Measurements from ENCODE around the gene KPRP. TPM values are rescaled to one million over a fixed set of nuclear protein-coding genes. Genes with fewer than 3 reads are reported as not detected.

The KPRP gene
- total and polyA plus RNA-seq, 5 experiments from 2014 or later: not detected

DNA sequence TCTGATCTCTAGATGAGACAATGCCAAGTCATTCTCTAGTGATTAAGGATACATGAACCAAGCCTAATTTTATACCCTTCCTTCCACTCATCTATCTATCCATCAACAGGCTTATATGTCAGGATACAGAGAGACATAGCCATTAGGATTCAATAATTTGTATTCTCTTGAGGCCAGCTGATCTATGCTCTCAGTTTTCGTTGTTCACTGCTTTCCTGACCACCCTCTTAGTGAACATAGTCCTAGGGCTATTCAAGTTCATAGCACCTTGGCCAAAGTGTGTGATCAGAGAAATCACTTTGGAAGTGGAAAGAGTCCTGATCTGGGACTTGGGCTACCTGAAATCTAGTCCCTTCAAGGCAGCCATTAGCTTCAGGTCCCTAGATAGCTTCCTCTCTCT, 4.2 kb upstream of the KPRP start:
- peaks cover 27 to 74% (median 42%) of the 10 kb centered on the region in 5 donors for H3K27me3 Mint-ChIP-seq
- POLR2A ChIA-PET: no interaction called here

DNA sequence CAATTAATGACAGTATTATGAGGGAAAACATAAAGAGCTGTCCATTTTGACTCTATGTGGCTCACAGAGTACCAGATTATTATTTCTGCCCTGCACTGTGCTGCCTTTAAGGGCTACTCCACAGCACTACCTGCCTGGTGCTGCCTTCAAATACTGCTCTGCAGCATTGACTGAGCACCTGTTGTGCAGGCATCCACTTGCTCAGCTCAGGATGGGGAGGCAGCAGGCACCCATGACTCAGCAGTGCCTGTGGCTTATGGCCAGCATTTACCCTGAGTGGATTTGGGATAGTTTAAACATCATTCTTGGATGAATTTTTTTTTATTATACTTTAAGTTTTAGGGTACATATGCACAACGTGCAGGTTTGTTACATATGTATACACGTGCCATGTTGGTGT, 953 bp upstream of the KPRP start:
- peaks cover 0 to 4% (median 0%) of the 10 kb centered on the region in 9 donors for H3K9me3 Mint-ChIP-seq
- H3K4me1 Mint-ChIP-seq: no peaks in the 10 kb centered on the region
- H3K27ac Mint-ChIP-seq: no peak overlapping the region
- no peaks in the 10 kb centered on the region for H3K36me3 Mint-ChIP-seq
- H3K4me3 Mint-ChIP-seq: no peak overlapping the region
- POLR2A ChIA-PET: no interaction called here
- ATAC-seq (no peak), DNase-seq (no peak)
- peaks cover 25 to 69% (median 32%) of the 10 kb centered on the region in 5 donors for H3K27me3 Mint-ChIP-seq

More for the DNA sequence above, 4.2 kb upstream of the KPRP start:
- Mint-ChIP-seq H3K27ac (no peak overlapping the region), H3K36me3 (no peaks in the 10 kb centered on the region), H3K4me3 (no peak overlapping the region), H3K4me1 (no peaks in the 10 kb centered on the region), H3K9me3 (peaks cover 0 to 3% (median 0%) of the 10 kb centered on the region in 9 donors)
- ATAC-seq (no peak), DNase-seq (no peak)

- H3K4me3 Mint-ChIP-seq: no peak overlapping the region
- H3K9me3 Mint-ChIP-seq: peaks cover 0 to 4% (median 0%) of the 10 kb centered on the region in 9 donors
- H3K4me1 Mint-ChIP-seq: no peaks in the 10 kb centered on the region
- POLR2A ChIA-PET: no interaction called here
- no peak for DNase-seq
- peaks cover 29 to 67% (median 35%) of the 10 kb centered on the region in 5 donors for H3K27me3 Mint-ChIP-seq
- H3K36me3 Mint-ChIP-seq: no peaks in the 10 kb centered on the region
- no peak for ATAC-seq
- no peak overlapping the region for H3K27ac Mint-ChIP-seq
Observed at GRCh38 chr1:152758636-152759035, 811 bp downstream of the KPRP start.

GRCh38 chr1:152759453-152760173, 1.8 kb downstream of the KPRP start:
- H3K9me3 Mint-ChIP-seq: peaks cover 0 to 4% (median 0%) of the 10 kb centered on the region in 9 donors
- H3K36me3 Mint-ChIP-seq: no peaks in the 10 kb centered on the region
- ATAC-seq: no peak
- H3K4me3 Mint-ChIP-seq: no peak overlapping the region
- no peaks in the 10 kb centered on the region for H3K4me1 Mint-ChIP-seq
- DNase-seq: no peak
- POLR2A ChIA-PET: no interaction called here
- peaks cover 25 to 72% (median 41%) of the 10 kb centered on the region in 5 donors for H3K27me3 Mint-ChIP-seq
- H3K27ac Mint-ChIP-seq: no peak overlapping the region

- ATAC-seq (no peak), DNase-seq (no peak)
- Mint-ChIP-seq H3K9me3 (peaks cover 0 to 4% (median 0%) of the 10 kb centered on the region in 9 donors), H3K4me1 (peaks cover 0 to 2% (median 0%) of the 10 kb centered on the region in 4 donors), H3K36me3 (no peaks in the 10 kb centered on the region), H3K27ac (peak overlapping the region in 1 of 10 donors; percentile 41), H3K27me3 (peaks cover 22 to 72% (median 40%) of the 10 kb centered on the region in 5 donors), H3K4me3 (no peak overlapping the region)
- POLR2A ChIA-PET: no interaction called here
Observed at GRCh38 chr1:152760551-152761190, 2.8 kb downstream of the KPRP start.

DNA sequence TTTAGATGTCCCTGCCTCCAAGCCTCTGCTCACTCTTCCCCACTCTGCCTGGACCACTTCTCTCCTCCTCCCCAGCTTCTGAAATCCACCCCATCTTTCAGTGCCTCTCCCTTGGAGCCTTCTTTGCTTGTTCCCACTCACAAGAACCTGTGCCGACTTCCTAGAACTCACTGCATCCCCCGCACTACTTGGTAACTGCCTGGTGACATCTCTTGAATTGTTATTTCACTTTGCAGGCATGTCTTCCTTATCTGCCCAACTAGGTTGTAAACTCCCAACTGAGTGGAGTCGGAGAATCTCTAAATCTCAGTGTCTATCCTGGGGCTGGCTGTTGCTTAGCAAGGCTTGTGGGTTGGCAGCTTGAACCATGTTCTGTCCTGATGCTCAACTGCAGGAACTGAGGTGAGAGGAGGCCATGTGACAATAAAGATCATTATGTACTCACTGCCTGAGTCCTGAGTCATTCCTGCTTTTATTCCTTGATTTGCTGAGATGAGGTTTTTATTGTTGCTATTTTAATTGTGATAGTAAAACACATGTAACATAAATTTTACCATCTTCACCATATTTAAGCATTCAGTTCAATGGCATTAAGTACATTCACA, 3.9 kb downstream of the KPRP start:
- no peak overlapping the region for H3K4me3 Mint-ChIP-seq
- POLR2A ChIA-PET: no interaction called here
- peak overlapping the region in 1 of 10 donors; percentile 6 for H3K27ac Mint-ChIP-seq
- H3K9me3 Mint-ChIP-seq: peaks cover 0 to 4% (median 0%) of the 10 kb centered on the region in 9 donors
- ATAC-seq: no peak
- DNase-seq: no peak
- H3K27me3 Mint-ChIP-seq: peaks cover 17 to 69% (median 37%) of the 10 kb centered on the region in 5 donors
- peaks cover 0 to 2% (median 0%) of the 10 kb centered on the region in 4 donors for H3K4me1 Mint-ChIP-seq
- H3K36me3 Mint-ChIP-seq: no peaks in the 10 kb centered on the region

DNA sequence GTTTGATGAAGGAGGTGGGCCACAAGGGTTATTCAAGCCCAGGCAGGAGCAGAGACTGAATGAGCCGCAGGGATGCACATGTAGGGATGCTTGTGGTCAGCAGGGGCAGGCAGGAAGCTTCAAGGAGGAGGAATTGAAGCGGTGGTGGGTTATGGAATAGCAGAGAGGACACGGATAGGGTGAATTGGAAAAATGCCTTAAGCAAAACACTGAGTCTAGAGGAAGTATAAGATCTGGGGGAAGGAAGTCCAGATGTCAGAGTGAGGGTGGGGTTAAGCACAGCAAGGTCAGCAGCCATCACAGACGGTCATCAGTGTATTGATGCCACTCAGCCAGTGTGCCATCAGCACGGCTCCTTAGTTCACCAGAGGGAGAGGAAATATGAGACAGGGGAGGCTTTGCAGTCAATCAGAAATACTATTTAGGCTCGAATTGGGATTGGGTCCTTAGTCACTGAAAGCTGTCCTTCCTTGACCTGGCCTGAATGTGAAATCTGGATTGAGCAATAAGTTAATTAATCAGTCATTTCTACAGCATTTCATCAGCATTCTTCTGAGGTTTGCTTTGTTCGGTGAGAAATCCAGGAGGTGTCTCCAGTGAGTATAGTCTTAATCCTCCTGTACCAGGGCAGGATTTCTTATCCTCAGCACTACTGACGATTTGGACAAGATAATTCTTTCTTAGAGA, 11.2 kb downstream of the KPRP start:
- POLR2A ChIA-PET: no interaction called here
- DNase-seq: no peak
- Mint-ChIP-seq H3K9me3 (peaks cover 0 to 4% (median under 1%) of the 10 kb centered on the region in 9 donors), H3K36me3 (no peaks in the 10 kb centered on the region), H3K4me3 (no peak overlapping the region), H3K27me3 (peaks cover 0 to 34% (median 18%) of the 10 kb centered on the region in 5 donors), H3K27ac (no peak overlapping the region), H3K4me1 (peaks cover 0 to 2% (median 0%) of the 10 kb centered on the region in 4 donors)
- ATAC-seq: no peak

DNA sequence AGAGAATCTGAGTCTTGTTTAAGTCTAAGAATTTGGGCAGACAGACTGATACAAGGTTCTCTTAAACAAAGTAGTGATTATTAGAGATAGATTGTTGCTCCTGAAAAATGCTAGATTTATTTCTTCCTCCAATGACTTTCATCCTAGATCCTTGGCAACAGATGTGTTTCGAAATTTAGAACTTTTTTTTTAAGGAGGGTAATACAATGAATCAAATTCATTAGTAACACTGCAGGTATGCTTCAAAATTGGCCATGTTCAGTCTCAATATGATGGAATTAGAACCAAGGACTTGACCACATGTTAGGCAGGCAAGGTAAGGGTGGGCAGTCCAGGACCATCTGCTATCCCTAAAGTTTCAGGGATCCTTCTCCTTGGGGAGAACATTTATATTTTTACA, 12.6 kb downstream of the KPRP start:
- H3K36me3 Mint-ChIP-seq: peaks cover 0 to 5% (median 2%) of the 10 kb centered on the region in 3 donors
- peaks cover 0 to under 1% (median 0%) of the 10 kb centered on the region in 4 donors for H3K4me1 Mint-ChIP-seq
- POLR2A ChIA-PET: no interaction called here
- H3K27ac Mint-ChIP-seq: no peak overlapping the region
- H3K9me3 Mint-ChIP-seq: peaks cover 0 to 10% (median 2%) of the 10 kb centered on the region in 9 donors
- H3K27me3 Mint-ChIP-seq: peaks cover 7 to 38% (median 21%) of the 10 kb centered on the region in 5 donors
- no peak for ATAC-seq
- no peak for DNase-seq
- H3K4me3 Mint-ChIP-seq: no peak overlapping the region

DNA sequence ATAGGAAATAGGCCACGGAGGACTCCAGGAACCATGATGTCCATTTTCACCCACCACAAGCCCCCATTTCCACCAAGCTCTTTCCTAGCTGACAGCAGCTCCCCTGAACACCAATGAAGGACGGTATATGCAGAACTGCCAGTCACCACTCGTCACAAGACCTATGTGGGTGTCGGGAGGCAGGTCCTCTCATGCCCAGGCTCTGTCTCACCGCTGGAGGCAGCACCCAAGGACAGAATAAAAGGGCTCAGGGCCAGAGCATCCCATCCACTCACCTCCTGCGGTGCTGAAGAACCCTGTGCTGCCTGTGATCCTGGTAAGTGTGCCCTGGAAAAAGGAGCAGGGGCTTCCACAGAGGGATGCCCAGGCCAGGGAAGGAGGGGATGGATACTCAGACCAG, 17.1 kb downstream of the KPRP start, which contains the start of gene LCE1F:
Gene LCE1F, plus strand, starts transcription at position 266 of the 400 bp plus-strand sequence. CDS start 1,232 bp downstream, outside the sequence.
- peak within 1 kb of the TSS in 1 of 10 donors; percentile 6 for H3K27ac Mint-ChIP-seq
- DNase-seq (no peak), ATAC-seq (no peak)
- peaks cover 18 to 67% (median 24%) of the 10 kb centered on the region in 5 donors for H3K27me3 Mint-ChIP-seq
- H3K36me3 Mint-ChIP-seq: peaks cover 0 to 5% (median 2%) of the 10 kb centered on the region in 3 donors
- POLR2A ChIA-PET: no interaction called here
- no peak within 1 kb of the TSS for H3K4me3 Mint-ChIP-seq
- H3K9me3 Mint-ChIP-seq: peaks cover 0 to 10% (median 2%) of the 10 kb centered on the region in 9 donors
- H3K4me1 Mint-ChIP-seq: no peaks in the 10 kb centered on the region

DNA sequence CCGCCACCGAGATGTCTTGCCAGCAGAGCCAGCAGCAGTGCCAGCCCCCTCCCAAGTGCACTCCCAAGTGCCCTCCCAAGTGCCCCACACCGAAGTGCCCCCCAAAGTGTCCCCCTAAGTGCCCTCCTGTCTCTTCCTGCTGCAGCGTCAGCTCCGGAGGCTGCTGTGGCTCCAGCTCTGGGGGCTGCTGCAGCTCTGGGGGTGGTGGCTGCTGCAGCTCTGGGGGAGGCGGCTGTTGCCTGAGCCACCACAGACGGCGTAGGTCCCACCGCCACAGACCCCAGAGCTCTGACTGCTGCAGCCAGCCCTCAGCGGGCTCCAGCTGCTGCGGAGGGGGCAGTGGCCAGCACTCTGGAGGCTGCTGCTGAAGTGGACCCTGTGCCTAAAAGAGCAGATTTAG, 18.5 kb downstream of the KPRP start:
- Mint-ChIP-seq H3K27ac (no peak overlapping the region), H3K4me1 (no peaks in the 10 kb centered on the region), H3K4me3 (no peak overlapping the region), H3K27me3 (peaks cover 18 to 71% (median 25%) of the 10 kb centered on the region in 5 donors), H3K36me3 (peaks cover 0 to 5% (median 2%) of the 10 kb centered on the region in 3 donors), H3K9me3 (peaks cover 0 to 10% (median 2%) of the 10 kb centered on the region in 9 donors)
- DNase-seq (no peak), ATAC-seq (no peak)
- POLR2A ChIA-PET: no interaction called here

- Mint-ChIP-seq H3K4me3 (no peak overlapping the region), H3K4me1 (no peaks in the 10 kb centered on the region), H3K9me3 (peaks cover 0 to 10% (median 2%) of the 10 kb centered on the region in 9 donors), H3K36me3 (peaks cover 0 to 5% (median 2%) of the 10 kb centered on the region in 3 donors), H3K27me3 (peaks cover 18 to 77% (median 27%) of the 10 kb centered on the region in 5 donors), H3K27ac (no peak overlapping the region)
- POLR2A ChIA-PET: no interaction called here
- ATAC-seq (no peak), DNase-seq (no peak)
Observed at GRCh38 chr1:152777510-152778137, 19.8 kb downstream of the KPRP start.

- peaks cover 12 to 59% (median 35%) of the 10 kb centered on the region in 5 donors for H3K27me3 Mint-ChIP-seq
- ATAC-seq (no peak), DNase-seq (no peak)
- no peak overlapping the region for H3K27ac Mint-ChIP-seq
- no peaks in the 10 kb centered on the region for H3K9me3 Mint-ChIP-seq
- H3K4me1 Mint-ChIP-seq: no peaks in the 10 kb centered on the region
- no peaks in the 10 kb centered on the region for H3K36me3 Mint-ChIP-seq
- POLR2A ChIA-PET: no interaction called here
- H3K4me3 Mint-ChIP-seq: no peak overlapping the region
Observed at GRCh38 chr1:152783095-152783494, 25.3 kb downstream of the KPRP start.
